ENCODE results near the gene CEP131. TPM values are rescaled to one million over a fixed set of nuclear protein-coding genes. Genes with fewer than 3 reads are reported as not detected.

The CEP131 gene
- total RNA-seq, 1 donor from 2014 or later: 26.8 TPM

DNA sequence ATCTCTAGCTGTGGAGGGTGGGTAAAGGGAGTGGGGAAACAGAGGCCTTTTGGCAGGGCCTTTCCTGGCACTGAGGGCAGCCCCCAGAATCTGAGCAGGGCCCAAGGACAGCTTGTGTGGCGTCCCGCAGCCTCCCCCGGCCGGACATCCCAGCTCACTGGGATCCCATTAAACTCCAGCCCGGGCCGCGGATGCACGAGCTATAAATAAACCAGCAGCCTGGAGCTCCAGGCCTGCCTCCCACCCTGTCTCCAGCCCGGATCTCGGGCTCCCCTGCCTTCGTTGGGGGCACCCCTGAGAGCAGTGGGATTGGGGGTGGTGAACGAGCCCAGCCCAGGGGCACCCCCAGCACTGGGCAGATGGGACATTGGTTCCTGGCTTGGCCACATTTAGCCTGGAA, 42.9 kb downstream of the CEP131 start:
- Mint-ChIP-seq H3K4me1 (ENCODE audit: unreplicated experiment) (no peaks in the 10 kb centered on the region), H3K27ac (no peak overlapping the region), H3K4me3 (no peak overlapping the region), H3K27me3 (no peaks in the 10 kb centered on the region), H3K36me3 (peaks cover 3% of the 10 kb centered on the region), H3K9me3 (peaks cover 10% of the 10 kb centered on the region)
- TF ChIP-seq, protein P1, sequence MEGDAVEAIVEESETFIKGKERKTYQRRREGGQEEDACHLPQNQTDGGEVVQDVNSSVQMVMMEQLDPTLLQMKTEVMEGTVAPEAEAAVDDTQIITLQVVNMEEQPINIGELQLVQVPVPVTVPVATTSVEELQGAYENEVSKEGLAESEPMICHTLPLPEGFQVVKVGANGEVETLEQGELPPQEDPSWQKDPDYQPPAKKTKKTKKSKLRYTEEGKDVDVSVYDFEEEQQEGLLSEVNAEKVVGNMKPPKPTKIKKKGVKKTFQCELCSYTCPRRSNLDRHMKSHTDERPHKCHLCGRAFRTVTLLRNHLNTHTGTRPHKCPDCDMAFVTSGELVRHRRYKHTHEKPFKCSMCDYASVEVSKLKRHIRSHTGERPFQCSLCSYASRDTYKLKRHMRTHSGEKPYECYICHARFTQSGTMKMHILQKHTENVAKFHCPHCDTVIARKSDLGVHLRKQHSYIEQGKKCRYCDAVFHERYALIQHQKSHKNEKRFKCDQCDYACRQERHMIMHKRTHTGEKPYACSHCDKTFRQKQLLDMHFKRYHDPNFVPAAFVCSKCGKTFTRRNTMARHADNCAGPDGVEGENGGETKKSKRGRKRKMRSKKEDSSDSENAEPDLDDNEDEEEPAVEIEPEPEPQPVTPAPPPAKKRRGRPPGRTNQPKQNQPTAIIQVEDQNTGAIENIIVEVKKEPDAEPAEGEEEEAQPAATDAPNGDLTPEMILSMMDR (conservative IDR thresholded peaks at IDR 0.05): no peak
- no peak for DNase-seq (ENCODE audit: extremely low spot score, unreplicated experiment)

GRCh38 chr17:81179220-81179619, 43.5 kb downstream of the CEP131 start:
- Mint-ChIP-seq H3K9me3 (peaks cover 10% of the 10 kb centered on the region), H3K27ac (no peak overlapping the region), H3K36me3 (peaks cover 3% of the 10 kb centered on the region), H3K4me3 (no peak overlapping the region), H3K27me3 (no peaks in the 10 kb centered on the region), H3K4me1 (ENCODE audit: unreplicated experiment) (no peaks in the 10 kb centered on the region)
- DNase-seq (ENCODE audit: extremely low spot score, unreplicated experiment): no peak
- TF ChIP-seq, protein P1 (conservative IDR thresholded peaks at IDR 0.05): no peak

DNA sequence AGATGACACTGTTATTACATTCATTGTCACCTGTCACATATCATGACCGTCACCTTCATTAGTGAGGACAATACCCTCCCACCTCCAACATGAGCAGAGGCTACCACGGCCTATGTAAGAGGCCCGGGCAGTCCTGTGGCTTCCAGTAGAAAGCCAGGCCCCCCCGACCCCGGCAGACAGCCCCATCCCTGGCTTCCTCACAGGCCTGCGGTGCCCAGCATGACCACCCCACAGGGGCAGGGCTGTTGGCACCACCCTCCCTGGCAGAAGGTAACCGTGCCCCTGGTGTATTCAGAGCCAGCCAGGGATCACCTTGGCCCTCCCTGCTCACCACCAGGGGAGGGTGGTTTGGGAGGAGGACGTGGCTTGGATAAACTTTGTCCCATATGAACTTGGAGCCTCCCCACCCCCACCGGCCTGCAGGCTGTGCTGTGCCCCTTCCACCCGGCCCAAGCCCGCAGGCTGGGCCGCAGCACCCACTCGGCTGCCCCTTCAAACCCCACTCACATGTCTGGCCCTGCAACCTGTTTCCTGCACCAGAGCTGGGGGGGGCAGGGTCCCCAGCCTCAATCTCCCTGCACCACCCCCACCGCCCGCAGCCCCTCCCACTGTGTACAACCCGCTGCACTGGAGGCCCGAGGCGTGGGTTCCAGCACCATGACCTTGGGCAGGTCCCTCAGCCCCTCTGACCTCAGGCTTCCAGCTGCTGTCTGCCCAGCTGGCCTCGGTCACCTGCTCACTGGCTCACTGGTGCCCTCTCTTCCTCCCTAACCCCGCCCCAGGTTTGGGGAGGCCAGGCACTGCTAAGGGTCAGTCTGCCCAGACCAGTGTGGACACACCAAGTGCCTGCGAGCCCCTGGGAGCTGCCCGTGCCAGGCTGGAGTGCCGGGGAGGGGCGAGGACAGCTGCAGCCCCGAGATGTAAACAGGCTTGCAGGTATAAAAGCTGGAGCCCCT, 44.4 kb downstream of the CEP131 start:
- no peak overlapping the region for H3K27ac Mint-ChIP-seq
- peaks cover 10% of the 10 kb centered on the region for H3K9me3 Mint-ChIP-seq
- no peaks in the 10 kb centered on the region for H3K27me3 Mint-ChIP-seq
- no peak for DNase-seq (ENCODE audit: extremely low spot score, unreplicated experiment)
- peaks cover 3% of the 10 kb centered on the region for H3K36me3 Mint-ChIP-seq
- no peak overlapping the region for H3K4me3 Mint-ChIP-seq
- TF ChIP-seq, protein P1 (conservative IDR thresholded peaks at IDR 0.05): no peak
- H3K4me1 Mint-ChIP-seq (ENCODE audit: unreplicated experiment): no peaks in the 10 kb centered on the region

DNA sequence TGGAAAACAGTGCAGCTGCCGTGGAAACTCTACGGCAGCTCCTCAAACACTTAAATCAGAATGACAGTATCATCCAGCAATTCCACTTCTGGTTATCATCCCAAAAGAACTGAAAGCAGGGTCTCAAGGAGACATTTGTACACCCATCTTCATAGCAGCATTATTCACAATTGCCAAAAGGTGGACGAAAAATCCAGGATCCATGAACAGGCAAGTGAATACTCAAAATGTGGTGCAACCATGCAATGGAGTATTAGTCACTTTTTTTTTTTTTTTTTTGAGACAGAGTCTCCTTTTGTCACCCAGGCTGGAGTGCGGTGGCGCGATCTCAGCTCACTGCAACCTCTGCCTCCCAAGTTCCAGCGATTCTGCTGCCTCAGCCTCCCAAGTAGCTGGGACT, 46.1 kb downstream of the CEP131 start:
- TF ChIP-seq, protein P1 (conservative IDR thresholded peaks at IDR 0.05): no peak
- Mint-ChIP-seq H3K36me3 (peaks cover 3% of the 10 kb centered on the region), H3K9me3 (peaks cover 10% of the 10 kb centered on the region), H3K27me3 (no peaks in the 10 kb centered on the region), H3K27ac (no peak overlapping the region), H3K4me1 (ENCODE audit: unreplicated experiment) (peaks cover 5% of the 10 kb centered on the region), H3K4me3 (no peak overlapping the region)
- DNase-seq (ENCODE audit: extremely low spot score, unreplicated experiment): no peak

GRCh38 chr17:81173762-81174155, 49.0 kb downstream of the CEP131 start:
- H3K4me1 Mint-ChIP-seq (ENCODE audit: unreplicated experiment): peaks cover 5% of the 10 kb centered on the region
- H3K4me3 Mint-ChIP-seq: no peak overlapping the region
- peaks cover 3% of the 10 kb centered on the region for H3K36me3 Mint-ChIP-seq
- H3K27me3 Mint-ChIP-seq: no peaks in the 10 kb centered on the region
- no peak for DNase-seq (ENCODE audit: extremely low spot score, unreplicated experiment)
- H3K27ac Mint-ChIP-seq: no peak overlapping the region
- TF ChIP-seq, protein P1 (conservative IDR thresholded peaks at IDR 0.05): no peak
- H3K9me3 Mint-ChIP-seq: peaks cover 10% of the 10 kb centered on the region

Measured in type B pancreatic cell (in vitro differentiated cells).